ENCODE measurements around the gene GALNS.
A peak's percentile ranks its signal among the peaks of the same experiment; 100 is the strongest.

GALNS gene

DNA sequence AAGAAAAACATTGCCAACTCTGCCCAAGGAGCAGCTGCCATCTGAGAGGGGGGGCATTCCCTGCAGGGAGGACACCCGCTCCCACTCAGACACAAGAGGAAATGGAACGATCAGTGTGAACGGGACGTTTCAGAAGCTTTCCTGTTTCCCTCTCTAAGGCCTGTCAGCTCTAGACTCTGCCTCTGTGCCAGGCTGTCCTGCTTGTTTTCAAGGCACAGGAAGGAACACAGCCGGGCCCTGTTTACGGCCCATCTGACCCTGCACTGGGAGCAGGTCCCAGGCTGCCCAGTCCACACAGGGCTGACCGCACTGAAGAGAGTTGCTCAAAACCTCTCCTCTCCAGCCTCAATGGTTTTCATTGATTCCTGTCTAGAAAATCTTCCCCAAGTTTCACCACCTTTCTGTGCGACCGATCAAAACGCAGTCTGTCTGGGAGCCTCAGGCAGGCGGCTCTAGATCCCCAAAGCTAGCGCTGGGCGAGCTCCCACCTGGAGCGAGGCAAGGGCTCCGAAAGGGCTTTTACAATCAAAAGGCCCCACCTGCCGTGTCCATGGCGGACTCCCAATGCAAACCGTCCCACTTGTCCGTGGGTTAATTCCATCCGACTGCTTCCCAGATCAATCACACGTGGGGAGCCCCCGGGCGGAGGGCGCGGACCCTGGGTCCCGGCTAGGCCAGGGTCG lies 73.2 kb downstream of the GALNS start (continued):
- TF ChIP-seq PATZ1 (CRISPR knock-in tag; IDR thresholded peaks at IDR 0.05; ENCODE audit: borderline replicate concordance), result no peak
- no peak for TF ChIP-seq OSR1 (CRISPR knock-in tag; IDR thresholded peaks at IDR 0.05)
- no peak for TF ChIP-seq SNAI2 (CRISPR knock-in tag; IDR thresholded peaks at IDR 0.05)
- TF ChIP-seq ZFP30 (CRISPR knock-in tag; IDR thresholded peaks at IDR 0.05), result no peak

GRCh38 chr16:88782454-88783390 lies 74.0 kb downstream of the GALNS start:
- TF ChIP-seq TCF4 (CRISPR knock-in tag; IDR thresholded peaks at IDR 0.05; ENCODE audit: borderline replicate concordance) (no peak), PATZ1 (CRISPR knock-in tag; IDR thresholded peaks at IDR 0.05; ENCODE audit: borderline replicate concordance) (peak; percentile 49; the same call in 1 of the 2 replicates)
- ATAC-seq, result peak; percentile 58

DNA sequence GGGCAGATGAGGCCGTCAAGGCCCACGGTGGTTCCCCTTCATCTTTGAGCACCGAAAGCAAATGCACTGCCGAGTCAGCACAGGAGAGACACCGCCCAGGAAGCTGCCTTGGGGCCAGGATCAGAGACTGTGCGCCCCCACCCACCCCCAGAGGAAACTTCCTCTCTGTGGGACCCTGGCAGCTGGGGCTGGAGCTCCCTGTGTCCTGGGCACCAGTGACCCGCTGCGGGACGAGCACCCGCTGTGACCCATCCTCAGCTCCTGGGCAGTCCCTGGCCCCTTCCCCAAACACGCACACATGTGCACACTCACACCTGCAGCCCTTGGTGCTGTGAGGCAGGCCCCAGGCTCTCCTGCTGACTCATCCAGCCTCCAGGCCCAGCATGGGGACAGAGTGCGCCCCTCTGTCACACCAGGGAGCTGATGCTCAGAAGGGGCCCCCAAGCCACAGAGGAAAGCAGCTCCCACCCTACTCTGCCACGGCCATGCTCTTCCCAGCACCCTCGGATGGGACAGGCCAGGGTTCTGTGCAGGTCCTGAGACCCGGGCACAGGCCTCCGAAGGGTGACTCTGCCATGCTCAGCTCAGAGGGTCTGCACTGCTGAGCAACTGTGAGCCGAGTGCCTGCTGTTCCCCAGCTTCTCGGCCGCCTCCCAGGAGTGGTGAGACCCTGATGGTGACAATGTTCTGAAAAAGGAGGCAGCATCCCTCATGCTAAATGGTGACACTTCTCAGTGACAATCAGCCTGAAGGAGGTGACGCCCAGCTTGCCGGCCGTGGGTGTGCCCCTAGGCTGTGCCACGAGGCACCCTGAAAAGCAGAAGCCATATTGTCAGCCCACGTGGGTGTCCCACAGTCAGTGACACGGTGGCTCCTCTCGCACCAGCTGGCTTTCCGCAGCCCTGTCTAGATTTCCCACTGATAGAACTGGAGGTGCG lies 75.3 kb downstream of the GALNS start:
- TF ChIP-seq ZNF70 (CRISPR knock-in tag; IDR thresholded peaks at IDR 0.05) (no peak), ZNF8 (CRISPR knock-in tag; IDR thresholded peaks at IDR 0.05) (no peak), CSDC2 (CRISPR knock-in tag; IDR thresholded peaks at IDR 0.05) (no peak), RARB (CRISPR knock-in tag; IDR thresholded peaks at IDR 0.05) (no peak), ZNF565 (CRISPR knock-in tag; conservative IDR thresholded peaks at IDR 0.05; ENCODE audit: low read depth) (no peak), ZFP3 (CRISPR knock-in tag; IDR thresholded peaks at IDR 0.05) (no peak), ZFP30 (CRISPR knock-in tag; IDR thresholded peaks at IDR 0.05) (no peak), PPARA (CRISPR knock-in tag; IDR thresholded peaks at IDR 0.05; ENCODE audit: borderline replicate concordance) (no peak), OSR1 (CRISPR knock-in tag; IDR thresholded peaks at IDR 0.05) (no peak), ZC3H10 (CRISPR knock-in tag; IDR thresholded peaks at IDR 0.05) (no peak), PATZ1 (CRISPR knock-in tag; IDR thresholded peaks at IDR 0.05; ENCODE audit: borderline replicate concordance) (no peak), ARNTL (CRISPR knock-in tag; IDR thresholded peaks at IDR 0.05; ENCODE audit: borderline replicate concordance, low read depth) (no peak)
- TF ChIP-seq, protein P1, sequence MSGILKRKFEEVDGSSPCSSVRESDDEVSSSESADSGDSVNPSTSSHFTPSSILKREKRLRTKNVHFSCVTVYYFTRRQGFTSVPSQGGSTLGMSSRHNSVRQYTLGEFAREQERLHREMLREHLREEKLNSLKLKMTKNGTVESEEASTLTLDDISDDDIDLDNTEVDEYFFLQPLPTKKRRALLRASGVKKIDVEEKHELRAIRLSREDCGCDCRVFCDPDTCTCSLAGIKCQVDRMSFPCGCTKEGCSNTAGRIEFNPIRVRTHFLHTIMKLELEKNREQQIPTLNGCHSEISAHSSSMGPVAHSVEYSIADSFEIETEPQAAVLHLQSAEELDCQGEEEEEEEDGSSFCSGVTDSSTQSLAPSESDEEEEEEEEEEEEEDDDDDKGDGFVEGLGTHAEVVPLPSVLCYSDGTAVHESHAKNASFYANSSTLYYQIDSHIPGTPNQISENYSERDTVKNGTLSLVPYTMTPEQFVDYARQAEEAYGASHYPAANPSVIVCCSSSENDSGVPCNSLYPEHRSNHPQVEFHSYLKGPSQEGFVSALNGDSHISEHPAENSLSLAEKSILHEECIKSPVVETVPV (CRISPR knock-in tag; IDR thresholded peaks at IDR 0.05), result no peak
- no peak for ATAC-seq

All from SK-N-SH treated with all-trans-retinoic acid at 6 μM for 48 hours (cell line).